Keratinocyte (primary cell): ENCODE data around the gene AKNA. TPM values are rescaled to one million over a fixed set of nuclear protein-coding genes. Genes with fewer than 3 reads are reported as not detected.

Experiments
- DNase-seq: peaks from one replicate; pipeline ENCODE4 v3.0.0-alpha.2; 2011; ENCODE audit warnings: low read depth, missing footprints, low spot score
- FAIRE-seq: peaks from 2 replicates; lab custom pipeline; 2011; peaks lifted over from hg19 to GRCh38; lab: Jason Lieb, UNC
- H2AFZ ChIP-seq: 2 replicates; pipeline ENCODE4 v1.6.0; 2012; ENCODE audit warnings: low read length, control low read depth, inconsistent platforms; ENCODE audit not compliant: control insufficient read depth
- H3K27ac ChIP-seq: 2 replicates; pipeline ENCODE4 v1.5.1; 2011; ENCODE audit warnings: low read length; ENCODE audit not compliant: control insufficient read depth, insufficient read depth
- H3K27me3 ChIP-seq: 3 replicates; pipeline ENCODE4 v1.6.0; 2011; ENCODE audit warnings: low read length; ENCODE audit not compliant: control insufficient read depth, insufficient read depth; ENCODE audit errors: extremely low read depth
- H3K36me3 ChIP-seq, 2 experiments: 2 replicates in 1 of 2; 3 replicates in 1 of 2; pipeline ENCODE4 v1.5.1; 2011; ENCODE audit warnings: low read length in 2 of 2, mild to moderate bottlenecking in 1 of 2; ENCODE audit not compliant: control insufficient read depth in 2 of 2, insufficient read depth in 2 of 2; ENCODE audit errors: extremely low read depth in 1 of 2
- H3K4me1 ChIP-seq: 3 replicates; pipeline ENCODE4 v1.5.1; 2011; ENCODE audit warnings: low read length; ENCODE audit not compliant: control insufficient read depth, insufficient read depth; ENCODE audit errors: extremely low read depth
- H3K4me2 ChIP-seq: 3 replicates; pipeline ENCODE4 v1.6.0; 2011; ENCODE audit warnings: low read depth, low read length; ENCODE audit not compliant: control insufficient read depth, insufficient read depth; ENCODE audit errors: extremely low read depth
- H3K4me3 ChIP-seq, 3 experiments: fragments of 200-600 bp in 1 of 3; sonication (generic) in 1 of 3; 2 replicates in 2 of 3; 3 replicates in 1 of 3; pipeline ENCODE4 v1.5.1; 2011 to 2016; ENCODE audit warnings: low read length in 3 of 3, mild to moderate bottlenecking in 3 of 3, control low read depth in 2 of 3, inconsistent platforms in 1 of 3, low read depth in 1 of 3, mixed read lengths in 1 of 3, mixed run types in 1 of 3, moderate library complexity in 1 of 3; ENCODE audit not compliant: control insufficient read depth in 2 of 3, insufficient read depth in 2 of 3; ENCODE audit errors: extremely low read depth in 1 of 3
- H3K79me2 ChIP-seq: 2 replicates; pipeline ENCODE4 v1.6.0; 2012; ENCODE audit warnings: low read length; ENCODE audit not compliant: control insufficient read depth, insufficient read depth
- H3K9ac ChIP-seq: 3 replicates; pipeline ENCODE4 v1.6.0; 2011; ENCODE audit warnings: low read length; ENCODE audit not compliant: control insufficient read depth, insufficient read depth; ENCODE audit errors: extremely low read depth
- H3K9me1 ChIP-seq: 3 replicates; pipeline ENCODE4 v1.6.0; 2011; ENCODE audit warnings: low read length; ENCODE audit not compliant: control insufficient read depth, insufficient read depth; ENCODE audit errors: extremely low read depth
- H3K9me3 ChIP-seq: 2 replicates; pipeline ENCODE4 v1.5.1; 2012; ENCODE audit warnings: low read depth, low read length; ENCODE audit not compliant: control insufficient read depth
- H4K20me1 ChIP-seq: 3 replicates; pipeline ENCODE4 v1.6.0; 2011; ENCODE audit warnings: low read length; ENCODE audit not compliant: control insufficient read depth, insufficient read depth; ENCODE audit errors: extremely low read depth
- EZH2 ChIP-seq: IDR thresholded peaks from one replicate; pipeline ENCODE4 v1.6.1; 2012; ENCODE audit warnings: inconsistent platforms, mild to moderate bottlenecking, low read length, moderate library complexity
- dilution Hi-C: fragments of 300-500 bp; cut with MboI; formaldehyde crosslinking; loops from one replicate; pipeline ENCODE4 v1.7.0; 2020; ENCODE audit warnings: low sequenced_read_pairs; ENCODE audit not compliant: extremely low pct_ligation_motif_present
- polyA plus RNA-seq, 5 experiments: library from polyadenylated mRNA; depleted of rRNA in 3 of 5; stranded (reverse) in 3 of 5; stranded (forward) in 1 of 5; unstranded in 1 of 5; fragments of >200 nt; gene quantifications; 1 replicate in 1 of 5; 2 replicates in 3 of 5; 3 replicates in 1 of 5; pipeline versions ENCODE4 v1.2.1 to v1.2.3, GENCODE V29; 2011 to 2012; ENCODE audit warnings: missing spikeins in 2 of 5, low read depth in 1 of 5, low replicate concordance in 1 of 5
- TF ChIP-seq, protein P1 (sequence below), 3 experiments: IDR thresholded peaks in 1 of 3; conservative IDR thresholded peaks in 1 of 3; optimal IDR thresholded peaks in 1 of 3; 2 replicates in 2 of 3; 3 replicates in 1 of 3; pipeline versions ENCODE3 to v1.5.1; 2011; ENCODE audit warnings: low read length in 3 of 3, mild to moderate bottlenecking in 3 of 3, moderate library complexity in 2 of 3, control low read depth in 1 of 3, inconsistent platforms in 1 of 3; ENCODE audit not compliant: insufficient read depth in 2 of 3; ENCODE audit errors: extremely low read depth in 1 of 3

AKNA gene
- polyA plus RNA-seq, 1 donor (not counting 4 experiments of a cell fraction or from before 2014, with no cell fraction given): 0.79 TPM

DNA sequence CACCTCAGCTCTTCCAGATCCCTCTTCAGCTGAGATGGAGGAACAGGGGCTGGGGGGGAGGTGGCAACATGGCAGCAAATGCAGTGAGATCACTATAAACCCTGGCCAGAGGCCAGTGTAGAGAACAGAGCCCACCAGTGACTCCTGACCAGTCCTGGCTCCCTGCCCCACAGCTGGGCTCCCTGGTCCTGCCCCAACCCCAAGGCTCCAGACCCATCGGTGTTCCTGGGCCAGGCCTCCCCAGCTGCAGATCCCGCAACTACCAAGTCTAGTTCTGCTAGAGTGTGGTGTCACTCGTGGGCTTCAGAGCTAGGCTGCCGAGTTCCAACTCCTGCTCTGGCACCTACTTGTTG lies 16.8 kb downstream of the AKNA start:
- no peak overlapping the region for H3K4me2 ChIP-seq
- FAIRE-seq: no peak
- H3K9me1 ChIP-seq: no peaks in the 10 kb centered on the region
- TF ChIP-seq EZH2: no peak
- TF ChIP-seq, protein P1, sequence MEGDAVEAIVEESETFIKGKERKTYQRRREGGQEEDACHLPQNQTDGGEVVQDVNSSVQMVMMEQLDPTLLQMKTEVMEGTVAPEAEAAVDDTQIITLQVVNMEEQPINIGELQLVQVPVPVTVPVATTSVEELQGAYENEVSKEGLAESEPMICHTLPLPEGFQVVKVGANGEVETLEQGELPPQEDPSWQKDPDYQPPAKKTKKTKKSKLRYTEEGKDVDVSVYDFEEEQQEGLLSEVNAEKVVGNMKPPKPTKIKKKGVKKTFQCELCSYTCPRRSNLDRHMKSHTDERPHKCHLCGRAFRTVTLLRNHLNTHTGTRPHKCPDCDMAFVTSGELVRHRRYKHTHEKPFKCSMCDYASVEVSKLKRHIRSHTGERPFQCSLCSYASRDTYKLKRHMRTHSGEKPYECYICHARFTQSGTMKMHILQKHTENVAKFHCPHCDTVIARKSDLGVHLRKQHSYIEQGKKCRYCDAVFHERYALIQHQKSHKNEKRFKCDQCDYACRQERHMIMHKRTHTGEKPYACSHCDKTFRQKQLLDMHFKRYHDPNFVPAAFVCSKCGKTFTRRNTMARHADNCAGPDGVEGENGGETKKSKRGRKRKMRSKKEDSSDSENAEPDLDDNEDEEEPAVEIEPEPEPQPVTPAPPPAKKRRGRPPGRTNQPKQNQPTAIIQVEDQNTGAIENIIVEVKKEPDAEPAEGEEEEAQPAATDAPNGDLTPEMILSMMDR (optimal IDR thresholded peaks at IDR 0.05 in 1 of 3, IDR thresholded peaks at IDR 0.05 in 1 of 3, conservative IDR thresholded peaks at IDR 0.05 in 1 of 3; ENCODE audit: extremely low read depth in 1 of 3, insufficient read depth in 2 of 3, low read length in 3 of 3): no peak
- H3K27me3 ChIP-seq: no peaks in the 10 kb centered on the region
- no peak overlapping the region for H3K27ac ChIP-seq
- dilution Hi-C loops: no loop called here
- no peaks in the 10 kb centered on the region for H3K79me2 ChIP-seq
- H2AFZ ChIP-seq: no peak overlapping the region
- no peak overlapping the region for H3K9ac ChIP-seq
- no peaks in the 10 kb centered on the region for H3K9me3 ChIP-seq
- peaks cover 17% of the 10 kb centered on the region for H3K4me1 ChIP-seq
- H4K20me1 ChIP-seq: no peaks in the 10 kb centered on the region
- DNase-seq: no peak
- peaks cover 0 to 3% of the 10 kb centered on the region in 2 experiments for H3K36me3 ChIP-seq
- no peak overlapping the region for H3K4me3 ChIP-seq

DNA sequence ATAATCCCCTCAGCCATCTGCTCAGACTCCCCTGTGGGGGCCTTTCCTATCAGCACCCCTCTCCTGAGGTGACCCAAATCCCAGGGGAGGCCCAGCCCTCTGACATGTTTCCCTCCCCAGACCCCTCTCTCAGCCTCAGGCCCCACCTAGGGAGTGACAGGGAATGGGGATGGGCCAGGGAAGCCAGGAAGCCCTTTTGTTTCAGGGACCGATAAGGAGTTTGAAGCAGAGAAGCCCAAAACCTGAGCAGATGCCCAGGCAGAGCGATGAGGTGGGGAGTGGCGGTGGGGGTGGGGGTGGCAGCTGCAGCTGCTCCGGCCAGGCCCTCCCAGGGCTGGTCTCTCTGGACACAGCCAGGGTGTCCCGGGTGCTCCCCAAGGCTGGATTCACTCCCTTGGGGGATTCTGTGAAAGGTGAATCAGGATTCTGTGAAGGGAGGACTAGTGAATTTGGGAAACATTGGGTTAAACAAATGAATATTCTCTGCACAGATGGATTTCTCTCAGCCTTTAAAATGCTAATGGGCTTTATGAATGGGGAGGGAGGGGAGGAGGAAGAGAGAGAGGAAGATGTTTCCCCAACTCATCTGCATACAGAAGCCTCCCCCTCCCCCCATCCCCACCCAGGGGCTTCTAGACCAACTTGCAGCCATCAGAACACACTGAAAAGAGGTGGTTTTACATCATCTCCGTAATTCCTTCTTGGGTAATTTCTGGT lies 17.4 kb downstream of the AKNA start:
- H3K9ac ChIP-seq: no peak overlapping the region
- no peak overlapping the region for H3K4me2 ChIP-seq
- H3K27ac ChIP-seq: no peak overlapping the region
- no peak overlapping the region for H2AFZ ChIP-seq
- H3K9me3 ChIP-seq: no peaks in the 10 kb centered on the region
- FAIRE-seq (no peak), DNase-seq (no peak)
- no peak for TF ChIP-seq EZH2
- TF ChIP-seq, protein P1 (optimal IDR thresholded peaks at IDR 0.05 in 1 of 3, IDR thresholded peaks at IDR 0.05 in 1 of 3, conservative IDR thresholded peaks at IDR 0.05 in 1 of 3; ENCODE audit: extremely low read depth in 1 of 3, insufficient read depth in 2 of 3, low read length in 3 of 3): no peak
- no peaks in the 10 kb centered on the region for H3K79me2 ChIP-seq
- peaks cover 0 to 3% of the 10 kb centered on the region in 2 experiments for H3K36me3 ChIP-seq
- H3K4me1 ChIP-seq: peaks cover 17% of the 10 kb centered on the region
- no peaks in the 10 kb centered on the region for H3K9me1 ChIP-seq
- H3K4me3 ChIP-seq: no peak overlapping the region
- dilution Hi-C loops: no loop called here
- no peaks in the 10 kb centered on the region for H4K20me1 ChIP-seq
- no peaks in the 10 kb centered on the region for H3K27me3 ChIP-seq
